ENCODE data around the gene RAPH1. TPM values are rescaled to one million over a fixed set of nuclear protein-coding genes. Genes with fewer than 3 reads are reported as not detected.

Gene RAPH1
- total RNA-seq, 1 experiment from 2014 or later: 16.5 TPM

GRCh38 chr2:203574824-203575223 is 39.7 kb upstream of the RAPH1 start:
- ChIA-PET POLR2A (ENCODE audit: unreplicated experiment) (no interaction called here), CTCF (no interaction called here)
- Histone ChIP-seq H3K27ac (no peak overlapping the region), H3K4me1 (replicated peaks; ENCODE audit: insufficient read depth) (peaks cover 20% of the 10 kb centered on the region), H3F3A (ENCODE audit: insufficient read depth, low read depth) (peaks cover 15% of the 10 kb centered on the region), H3K79me2 (ENCODE audit: low read depth) (no peaks in the 10 kb centered on the region), H2AFZ (no peak overlapping the region), H3K4me3 (no peak overlapping the region), H3K9me2 (ENCODE audit: insufficient read depth) (no peaks in the 10 kb centered on the region), H3K4me2 (no peak overlapping the region), H3K9me3 (ENCODE audit: insufficient read depth, low read depth) (no peaks in the 10 kb centered on the region), H4K20me1 (ENCODE audit: insufficient read depth) (no peaks in the 10 kb centered on the region), H3K36me3 (ENCODE audit: low read depth) (no peaks in the 10 kb centered on the region), H3K27me3 (ENCODE audit: insufficient read depth, low read depth) (no peaks in the 10 kb centered on the region)
- intact Hi-C loops (cut with micrococcal nuclease; ENCODE audit: unreplicated experiment): loop anchor here (5.0 kb wide), 1 partner anchor 38 kb away; the partner anchor contains the start of gene RAPH1
- DNase-seq: no peak
- BruUV-seq (replicated peaks): no TSS peak
- TF ChIP-seq EZH2 (IDR thresholded peaks at IDR 0.05; ENCODE audit: low read depth): no peak
- TF ChIP-seq CTCF (conservative IDR thresholded peaks at IDR 0.05): no peak

GRCh38 chr2:203572316-203572715 is 37.2 kb upstream of the RAPH1 start:
- H3K4me1 ChIP-seq (replicated peaks; ENCODE audit: insufficient read depth): no peaks in the 10 kb centered on the region
- no TSS peak for BruUV-seq (replicated peaks)
- POLR2A ChIA-PET (ENCODE audit: unreplicated experiment): no interaction called here

GRCh38 chr2:203569677-203570316 is 34.7 kb upstream of the RAPH1 start:
- Histone ChIP-seq H3K4me3 (no peak overlapping the region), H3K4me1 (replicated peaks; ENCODE audit: insufficient read depth) (no peaks in the 10 kb centered on the region), H3K79me2 (ENCODE audit: low read depth) (no peaks in the 10 kb centered on the region), H3K9me2 (ENCODE audit: insufficient read depth) (no peaks in the 10 kb centered on the region), H3K4me2 (no peak overlapping the region), H3K27me3 (ENCODE audit: insufficient read depth, low read depth) (no peaks in the 10 kb centered on the region), H4K20me1 (ENCODE audit: insufficient read depth) (no peaks in the 10 kb centered on the region), H2AFZ (no peak overlapping the region), H3K27ac (no peak overlapping the region), H3F3A (ENCODE audit: insufficient read depth, low read depth) (no peaks in the 10 kb centered on the region), H3K9me3 (ENCODE audit: insufficient read depth, low read depth) (no peaks in the 10 kb centered on the region), H3K36me3 (ENCODE audit: low read depth) (no peaks in the 10 kb centered on the region)
- ChIA-PET POLR2A (ENCODE audit: unreplicated experiment) (no interaction called here), CTCF (interaction anchor here (0.7 kb wide), 1 partner anchor 59 kb away, joined by 3 read pairs; no protein-coding TSS in a partner anchor)
- intact Hi-C loops (cut with micrococcal nuclease; ENCODE audit: unreplicated experiment): no loop called here
- DNase-seq: no peak
- TF ChIP-seq CTCF (conservative IDR thresholded peaks at IDR 0.05) (no peak), EZH2 (IDR thresholded peaks at IDR 0.05; ENCODE audit: low read depth) (no peak)
- BruUV-seq (replicated peaks): no TSS peak

More at GRCh38 chr2:203572316-203572715, 37.2 kb upstream of the RAPH1 start:
- Histone ChIP-seq H3K4me2 (no peak overlapping the region), H4K20me1 (ENCODE audit: insufficient read depth) (no peaks in the 10 kb centered on the region), H3F3A (ENCODE audit: insufficient read depth, low read depth) (no peaks in the 10 kb centered on the region), H3K27me3 (ENCODE audit: insufficient read depth, low read depth) (no peaks in the 10 kb centered on the region), H3K36me3 (ENCODE audit: low read depth) (no peaks in the 10 kb centered on the region), H3K4me3 (no peak overlapping the region), H3K9me3 (ENCODE audit: insufficient read depth, low read depth) (no peaks in the 10 kb centered on the region), H2AFZ (no peak overlapping the region), H3K9me2 (ENCODE audit: insufficient read depth) (no peaks in the 10 kb centered on the region), H3K27ac (no peak overlapping the region), H3K79me2 (ENCODE audit: low read depth) (no peaks in the 10 kb centered on the region)
- DNase-seq: no peak
- intact Hi-C loops (cut with micrococcal nuclease; ENCODE audit: unreplicated experiment): no loop called here
- TF ChIP-seq CTCF (conservative IDR thresholded peaks at IDR 0.05) (no peak), EZH2 (IDR thresholded peaks at IDR 0.05; ENCODE audit: low read depth) (no peak)
- CTCF ChIA-PET: no interaction called here
